HCT116 (cell line): Measurements from ENCODE around the gene ZNF385A. TPM values are rescaled to one million over a fixed set of nuclear protein-coding genes. Genes with fewer than 3 reads are reported as not detected.

Experiments used
- ATAC-seq: fragments of 200-7000 bp; cut with Tn5 transposase; 2 replicates; pipeline ENCODE4 v1.9.1; 2020; ENCODE audit warnings: mild to moderate bottlenecking, moderate library complexity
- BruUV-seq: library from RNA; stranded (reverse); fragments of 400-500 nt; replicated peaks from 2 replicates; lab custom pipeline; 2021; lab: Mats Ljungman, UMichigan
- CTCF ChIA-PET: fragments of 300-600 bp; sonication (Branson Sonifier 250); formaldehyde crosslinking; loops from one replicate; lab custom pipeline; 2021; ENCODE audit warnings: antibody characterized with exemption; lab: Charles Lee
- POLR2A ChIA-PET: fragments of 300-600, 350-600 bp; sonication (Branson Sonifier 250); formaldehyde crosslinking; loops from one replicate; lab custom pipeline; 2021; ENCODE audit warnings: antibody characterized with exemption; lab: Charles Lee
- RAD21 ChIA-PET, 2 experiments: fragments of 300-600 bp; sonication (Branson Sonifier 250); formaldehyde crosslinking; loops; one replicate each; lab custom pipeline; 2023; ENCODE audit warnings: low total read pairs in 2 of 2; ENCODE audit not compliant: uncharacterized antibody in 2 of 2, unreplicated experiment in 2 of 2, low non-redundant PET in 1 of 2; lab: Charles Lee
- DNase-seq: peaks from one replicate; pipeline ENCODE4 v3.0.0-alpha.2; 2010; ENCODE audit warnings: low read depth, low spot score
- H2AFZ ChIP-seq: fragments of 200-600 bp; shearing (Covaris generic), sonication (generic); 2 replicates; pipeline ENCODE4 v1.6.1; 2017; ENCODE audit warnings: low read depth, mixed run types, mixed read lengths, antibody characterized with exemption, low read length; ENCODE audit not compliant: poor library complexity, severe bottlenecking
- H3K27ac ChIP-seq: 2 replicates; pipeline ENCODE4 v1.5.1; 2012; ENCODE audit warnings: low read depth, low read length
- H3K27me3 ChIP-seq: fragments of 200-600 bp; sonication (generic); 2 replicates; pipeline ENCODE4 v1.6.1; 2016; ENCODE audit warnings: mixed run types, low read length, mixed read lengths; ENCODE audit not compliant: insufficient read depth
- H3K36me3 ChIP-seq, 2 experiments: fragments of 200-500 bp in 1 of 2; fragments of 200-600 bp in 1 of 2; sonication (Bioruptor generic) in 1 of 2; sonication (generic) in 1 of 2; 2 replicates each; pipeline versions ENCODE4 v1.5.1 to v1.6.1; 2014 to 2016; ENCODE audit warnings: low read length in 2 of 2, inconsistent platforms in 1 of 2, mixed read lengths in 1 of 2, mixed run types in 1 of 2; ENCODE audit not compliant: insufficient read depth in 2 of 2, control insufficient read depth in 1 of 2
- H3K4me1 ChIP-seq, 2 experiments: fragments of 200-600 bp in 1 of 2; sonication (generic) in 1 of 2; 2 replicates each; pipeline versions ENCODE4 v1.5.1 to v1.6.1; 2012 to 2017; ENCODE audit warnings: low read length in 2 of 2, inconsistent platforms in 1 of 2, mild to moderate bottlenecking in 1 of 2, mixed read lengths in 1 of 2, mixed run types in 1 of 2, moderate library complexity in 1 of 2; ENCODE audit not compliant: insufficient read depth in 2 of 2, control insufficient read depth in 1 of 2
- H3K4me2 ChIP-seq: fragments of 200-600 bp; sonication (generic); 2 replicates; pipeline ENCODE4 v1.6.1; 2017; ENCODE audit warnings: mixed run types, low read length, mixed read lengths
- H3K4me3 ChIP-seq, 2 experiments: fragments of 200-600 bp in 1 of 2; sonication (generic) in 1 of 2; replicated peaks in 1 of 2; 2 replicates each; pipeline ENCODE4 v1.5.1; 2011 to 2016; ENCODE audit warnings: low read length in 2 of 2, control low read depth in 1 of 2, low read depth in 1 of 2, mild to moderate bottlenecking in 1 of 2, mixed read lengths in 1 of 2, mixed run types in 1 of 2
- H3K79me2 ChIP-seq: fragments of 200-600 bp; sonication (generic); 2 replicates; pipeline ENCODE4 v1.6.1; 2017; ENCODE audit warnings: mild to moderate bottlenecking, mixed run types, low read length, moderate library complexity, mixed read lengths; ENCODE audit not compliant: insufficient read depth
- H3K9ac ChIP-seq: fragments of 200-600 bp; sonication (generic); 2 replicates; pipeline ENCODE4 v1.6.1; 2016; ENCODE audit warnings: low read length, mixed read lengths
- H3K9me2 ChIP-seq: fragments of 200-600 bp; sonication (generic), shearing (Covaris generic); 2 replicates; pipeline ENCODE4 v1.6.1; 2017; ENCODE audit warnings: mixed run types, mild to moderate bottlenecking, moderate library complexity; ENCODE audit not compliant: insufficient read depth
- H3K9me3 ChIP-seq, 2 experiments: fragments of 200-500 bp in 1 of 2; fragments of 200-600 bp in 1 of 2; sonication (Bioruptor generic) in 1 of 2; sonication (generic) in 1 of 2; 2 replicates each; pipeline ENCODE4 v1.6.1; 2014 to 2017; ENCODE audit warnings: low read length in 2 of 2, mixed read lengths in 2 of 2, inconsistent platforms in 1 of 2, low read depth in 1 of 2, mild to moderate bottlenecking in 1 of 2, mixed run types in 1 of 2, moderate library complexity in 1 of 2; ENCODE audit not compliant: control insufficient read depth in 1 of 2, insufficient read depth in 1 of 2
- H4K20me1 ChIP-seq: fragments of 200-600 bp; sonication (generic), shearing (Covaris generic); 2 replicates; pipeline ENCODE4 v1.6.1; 2017; ENCODE audit warnings: mixed run types, mild to moderate bottlenecking, moderate library complexity; ENCODE audit not compliant: insufficient read depth
- CBX3 ChIP-seq: IDR thresholded peaks from 2 replicates; pipeline ENCODE4 v1.6.1; 2012; ENCODE audit warnings: low read depth
- ELF1 ChIP-seq: IDR thresholded peaks from 2 replicates; pipeline ENCODE4 v1.6.1; 2012; ENCODE audit warnings: low read depth, borderline replicate concordance
- POLR2A ChIP-seq: IDR thresholded peaks from 2 replicates; pipeline ENCODE4 v1.7.0; 2011; ENCODE audit warnings: borderline replicate concordance; ENCODE audit not compliant: insufficient read depth, insufficient read length; ENCODE audit errors: extremely low read depth
- intact Hi-C: fragments of 100-400 bp; cut with micrococcal nuclease; formaldehyde crosslinking; loops from 2 replicates; pipeline ENCODE4 v1.10.0; 2022
- total RNA-seq: library from RNA; stranded (reverse); gene quantifications from one replicate; pipeline ENCODE4 v1.2.1, GENCODE V29; 2021; ENCODE audit not compliant: unreplicated experiment
- TF ChIP-seq, protein P1 (sequence below): IDR thresholded peaks from 2 replicates; pipeline ENCODE4 v1.6.1; 2012; ENCODE audit warnings: low read depth

Gene ZNF385A
- total RNA-seq, 1 experiment from 2014 or later = 34.7 TPM

DNA sequence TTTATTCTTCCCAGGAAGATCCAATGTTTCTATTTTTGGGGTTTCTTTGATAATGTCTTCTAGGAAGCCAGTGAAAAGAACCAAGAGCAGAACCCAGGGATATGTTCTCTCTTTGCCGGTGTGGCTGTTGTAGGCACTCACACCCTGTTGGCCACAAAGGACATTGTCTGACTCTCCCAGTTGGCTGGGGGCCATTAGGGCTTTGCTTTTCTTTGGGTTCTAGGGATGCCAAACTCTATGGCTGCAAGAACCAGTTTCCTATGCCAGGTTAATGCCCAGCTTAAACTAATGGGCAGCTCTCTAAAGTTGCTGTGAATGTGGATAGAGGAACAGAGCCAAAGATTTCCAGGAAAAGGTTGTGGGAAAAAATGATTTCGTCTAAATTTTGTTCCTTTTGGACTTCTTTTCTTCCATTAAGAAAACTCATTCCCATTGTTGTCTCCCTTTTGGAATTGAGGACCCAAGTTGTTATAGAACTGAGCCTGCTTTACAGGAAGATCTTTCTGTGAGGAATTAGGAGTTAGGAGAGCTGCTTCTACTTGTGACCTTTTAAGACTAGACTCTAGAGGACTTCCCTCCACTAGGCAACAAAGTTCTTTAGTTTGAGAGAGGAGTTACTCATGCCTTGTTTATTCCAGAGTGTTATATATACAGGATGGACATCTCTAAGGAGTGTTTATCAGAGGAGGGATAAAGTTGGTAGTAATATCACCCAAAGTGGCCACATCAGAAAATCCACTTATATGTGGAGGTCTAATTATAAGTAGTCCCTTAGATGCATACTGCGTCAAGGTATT lies 46.5 kb downstream of the ZNF385A start (continued):
- TF ChIP-seq, protein P1, sequence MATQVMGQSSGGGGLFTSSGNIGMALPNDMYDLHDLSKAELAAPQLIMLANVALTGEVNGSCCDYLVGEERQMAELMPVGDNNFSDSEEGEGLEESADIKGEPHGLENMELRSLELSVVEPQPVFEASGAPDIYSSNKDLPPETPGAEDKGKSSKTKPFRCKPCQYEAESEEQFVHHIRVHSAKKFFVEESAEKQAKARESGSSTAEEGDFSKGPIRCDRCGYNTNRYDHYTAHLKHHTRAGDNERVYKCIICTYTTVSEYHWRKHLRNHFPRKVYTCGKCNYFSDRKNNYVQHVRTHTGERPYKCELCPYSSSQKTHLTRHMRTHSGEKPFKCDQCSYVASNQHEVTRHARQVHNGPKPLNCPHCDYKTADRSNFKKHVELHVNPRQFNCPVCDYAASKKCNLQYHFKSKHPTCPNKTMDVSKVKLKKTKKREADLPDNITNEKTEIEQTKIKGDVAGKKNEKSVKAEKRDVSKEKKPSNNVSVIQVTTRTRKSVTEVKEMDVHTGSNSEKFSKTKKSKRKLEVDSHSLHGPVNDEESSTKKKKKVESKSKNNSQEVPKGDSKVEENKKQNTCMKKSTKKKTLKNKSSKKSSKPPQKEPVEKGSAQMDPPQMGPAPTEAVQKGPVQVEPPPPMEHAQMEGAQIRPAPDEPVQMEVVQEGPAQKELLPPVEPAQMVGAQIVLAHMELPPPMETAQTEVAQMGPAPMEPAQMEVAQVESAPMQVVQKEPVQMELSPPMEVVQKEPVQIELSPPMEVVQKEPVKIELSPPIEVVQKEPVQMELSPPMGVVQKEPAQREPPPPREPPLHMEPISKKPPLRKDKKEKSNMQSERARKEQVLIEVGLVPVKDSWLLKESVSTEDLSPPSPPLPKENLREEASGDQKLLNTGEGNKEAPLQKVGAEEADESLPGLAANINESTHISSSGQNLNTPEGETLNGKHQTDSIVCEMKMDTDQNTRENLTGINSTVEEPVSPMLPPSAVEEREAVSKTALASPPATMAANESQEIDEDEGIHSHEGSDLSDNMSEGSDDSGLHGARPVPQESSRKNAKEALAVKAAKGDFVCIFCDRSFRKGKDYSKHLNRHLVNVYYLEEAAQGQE = no peak

DNA sequence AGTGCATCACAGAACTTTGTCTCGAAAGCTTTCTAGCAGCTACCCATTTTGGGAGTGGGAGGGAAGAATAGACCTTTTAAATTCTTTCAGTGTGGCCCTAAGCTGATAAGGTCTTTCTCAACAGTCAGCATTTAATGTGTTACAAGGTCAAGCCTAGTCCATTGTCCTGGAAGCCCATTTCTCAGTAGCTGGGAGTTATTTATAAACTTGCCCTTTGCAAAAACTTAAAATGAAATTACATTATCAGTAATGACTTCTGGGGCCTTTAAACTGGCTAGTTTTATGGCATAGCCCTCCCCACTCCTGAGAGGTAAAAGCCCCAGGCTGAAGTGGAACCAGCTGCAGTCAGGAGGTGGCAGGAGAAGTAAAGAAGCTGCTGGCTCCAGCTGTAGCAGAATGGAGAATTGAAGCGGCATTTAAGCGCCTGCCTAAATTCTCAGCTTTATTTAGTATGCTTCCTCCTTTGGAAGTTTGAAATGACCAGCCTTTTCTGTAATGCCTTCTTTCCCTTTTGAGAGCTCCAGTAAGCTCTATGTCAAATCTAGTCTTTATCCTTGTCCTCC lies 47.2 kb downstream of the ZNF385A start:
- no peaks in the 10 kb centered on the region for H3K9me3 ChIP-seq
- no peak overlapping the region for H3K4me2 ChIP-seq
- H3K27ac ChIP-seq = no peak overlapping the region
- no peak overlapping the region for H3K4me3 ChIP-seq
- no peak for TF ChIP-seq CBX3
- TF ChIP-seq ELF1 = no peak
- no peak for TF ChIP-seq POLR2A
- TF ChIP-seq, protein P1 = no peak
- TF ChIP-seq, all 23 proteins: peak for 0
- Histone ChIP-seq H3K27me3 (no peaks in the 10 kb centered on the region), H4K20me1 (peaks cover 9% of the 10 kb centered on the region; the same call in 1 of the 2 replicates), H3K79me2 (peaks cover 95% of the 10 kb centered on the region), H3K9ac (no peak overlapping the region), H2AFZ (no peak overlapping the region), H3K36me3 (peaks cover 14 to 22% of the 10 kb centered on the region in 2 experiments; a peak in 3 of 4 replicates), H3K4me1 (peaks cover 4 to 9% of the 10 kb centered on the region in 2 experiments; a peak in 3 of 4 replicates), H3K9me2 (no peaks in the 10 kb centered on the region)
- DNase-seq (no peak), ATAC-seq (no peak)
- intact Hi-C loops = no loop called here
- CTCF ChIA-PET = interaction anchor here (1.2 to 4.9 kb wide), 7 partner anchors 11 to 102 kb away, joined by 3 to 63 read pairs (median 8); partner anchors contain the start of genes COPZ1 and NFE2
- POLR2A ChIA-PET = interaction anchor here (2.2 to 2.6 kb wide), 2 partner anchors 10 to 12 kb away, joined by 8 to 20 read pairs; partner anchors contain the start of gene COPZ1
- RAD21 ChIA-PET = no interaction called here
- TSS peak; percentile 41 for BruUV-seq
